Mesothelial cell of epicardium (in vitro differentiated cells): Measurements from ENCODE around the gene CAMKMT. TPM values are rescaled to one million over a fixed set of nuclear protein-coding genes. Genes with fewer than 3 reads are reported as not detected.
A peak's percentile ranks its signal among the peaks of the same experiment; 100 is the strongest.

Source experiments
- DNase-seq, 2 experiments: peaks; one replicate each; pipeline ENCODE4 v3.0.0; 2021; ENCODE audit warnings: low spot score in 2 of 2; ENCODE audit not compliant: unreplicated experiment in 2 of 2
- H3K27ac Mint-ChIP-seq: 2 replicates; pipeline ENCODE4 v1.8.0; 2021; ENCODE audit warnings: mixed read lengths
- H3K27me3 Mint-ChIP-seq: 2 replicates; pipeline ENCODE4 v1.8.0; 2021; ENCODE audit warnings: low read depth, mixed read lengths
- H3K36me3 Mint-ChIP-seq: 2 replicates; pipeline ENCODE4 v1.8.0; 2021; ENCODE audit warnings: mixed read lengths
- H3K4me1 Mint-ChIP-seq: 2 replicates; pipeline ENCODE4 v1.8.0; 2021; ENCODE audit warnings: mixed read lengths
- H3K4me3 Mint-ChIP-seq: 2 replicates; pipeline ENCODE4 v1.8.0; 2021; ENCODE audit warnings: mild to moderate bottlenecking, moderate library complexity, mixed read lengths
- H3K9me3 Mint-ChIP-seq: 2 replicates; pipeline ENCODE4 v1.8.0; 2021; ENCODE audit warnings: mixed read lengths
- CTCF ChIP-seq: fragments of 200-600 bp; sonication (generic); IDR thresholded peaks from one replicate; pipeline ENCODE4 v1.5.0; 2021; ENCODE audit warnings: antibody characterized with exemption; ENCODE audit not compliant: unreplicated experiment
- total RNA-seq: library from RNA; stranded (reverse); gene quantifications from 3 replicates; pipeline ENCODE4 v1.2.1, GENCODE V29; 2021

CAMKMT gene
- total RNA-seq, 1 donor from 2014 or later, result 8.3 TPM

GRCh38 chr2:44620189-44620990, 258.6 kb downstream of the CAMKMT start:
- Mint-ChIP-seq H3K9me3 (peaks cover 10% of the 10 kb centered on the region), H3K27ac (no peak overlapping the region), H3K36me3 (no peaks in the 10 kb centered on the region), H3K4me1 (peaks cover 2% of the 10 kb centered on the region), H3K27me3 (no peaks in the 10 kb centered on the region), H3K4me3 (no peak overlapping the region)
- no peak for DNase-seq
- TF ChIP-seq CTCF, result no peak

GRCh38 chr2:44623622-44624351, 262.0 kb downstream of the CAMKMT start:
- no peak for DNase-seq
- H3K4me1 Mint-ChIP-seq, result peaks cover under 1% of the 10 kb centered on the region
- H3K4me3 Mint-ChIP-seq, result no peak overlapping the region
- no peaks in the 10 kb centered on the region for H3K27me3 Mint-ChIP-seq
- H3K36me3 Mint-ChIP-seq, result no peaks in the 10 kb centered on the region
- no peak overlapping the region for H3K27ac Mint-ChIP-seq
- H3K9me3 Mint-ChIP-seq, result peaks cover 25% of the 10 kb centered on the region
- TF ChIP-seq CTCF, result peak; percentile 38

- Mint-ChIP-seq H3K27me3 (no peaks in the 10 kb centered on the region), H3K4me1 (no peaks in the 10 kb centered on the region), H3K4me3 (no peak overlapping the region), H3K36me3 (peaks cover 2% of the 10 kb centered on the region), H3K9me3 (peaks cover 40% of the 10 kb centered on the region), H3K27ac (no peak overlapping the region)
- no peak for TF ChIP-seq CTCF
- DNase-seq, result no peak
These were observed 266.6 kb downstream of the CAMKMT start for GRCh38 chr2:44628297-44628696.

- DNase-seq, result no peak
- no peaks in the 10 kb centered on the region for H3K4me1 Mint-ChIP-seq
- H3K27me3 Mint-ChIP-seq, result no peaks in the 10 kb centered on the region
- H3K36me3 Mint-ChIP-seq, result peaks cover 5% of the 10 kb centered on the region
- H3K4me3 Mint-ChIP-seq, result no peak overlapping the region
- no peak overlapping the region for H3K27ac Mint-ChIP-seq
- H3K9me3 Mint-ChIP-seq, result peaks cover 39% of the 10 kb centered on the region
- TF ChIP-seq CTCF, result no peak
These were observed 271.4 kb downstream of the CAMKMT start for GRCh38 chr2:44632931-44633689.

- no peak for DNase-seq
- H3K9me3 Mint-ChIP-seq, result peaks cover 32% of the 10 kb centered on the region
- TF ChIP-seq CTCF, result no peak
- H3K27me3 Mint-ChIP-seq, result no peaks in the 10 kb centered on the region
- H3K27ac Mint-ChIP-seq, result no peak overlapping the region
- H3K4me3 Mint-ChIP-seq, result no peak overlapping the region
- peaks cover 3% of the 10 kb centered on the region for H3K4me1 Mint-ChIP-seq
- peaks cover 5% of the 10 kb centered on the region for H3K36me3 Mint-ChIP-seq
These were observed 274.0 kb downstream of the CAMKMT start for GRCh38 chr2:44635725-44636124.
